ENCODE measurements around the gene SYF2.

SYF2 gene

DNA sequence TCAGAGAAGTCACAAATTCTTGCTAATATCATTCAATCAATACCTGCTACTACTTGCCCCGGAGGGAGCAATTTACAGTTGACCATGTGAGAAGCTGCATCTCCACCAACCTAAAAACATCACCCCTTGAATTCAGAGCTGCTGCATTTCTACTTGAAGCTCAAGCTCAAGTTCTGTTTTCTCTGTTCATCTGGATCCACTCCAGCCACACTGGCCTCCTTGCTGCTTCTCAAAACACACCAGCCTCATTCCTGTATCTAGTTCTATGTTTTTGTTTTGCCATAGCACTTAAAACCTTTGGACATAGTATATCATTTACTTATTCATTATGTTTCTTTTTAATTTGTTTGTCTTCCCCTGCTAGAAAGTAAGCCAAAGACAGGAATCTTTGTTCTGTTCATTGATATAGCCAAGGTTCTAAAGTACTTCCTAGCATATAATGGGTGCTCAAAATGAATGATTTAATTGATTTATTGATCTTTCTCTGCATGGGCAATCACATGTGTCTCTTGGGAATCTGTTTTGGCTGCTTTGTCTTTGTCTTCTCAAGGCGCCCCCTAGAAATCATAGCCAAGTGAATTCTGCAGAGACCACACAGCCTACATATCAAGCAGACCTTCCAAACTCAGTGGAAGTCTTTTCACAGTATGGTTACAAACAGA lies 23.6 kb downstream of the SYF2 start:
- DNase-seq (ENCODE audit: insufficient read length, low spot score) = no peak
- no peak for FAIRE-seq
- TF ChIP-seq PAX5 (IDR thresholded peaks at IDR 0.05; ENCODE audit: insufficient read depth, low read length, severe bottlenecking) (no peak), POU2F2 (IDR thresholded peaks at IDR 0.05; ENCODE audit: low read depth, low read length) (no peak), SPI1 (IDR thresholded peaks at IDR 0.05; ENCODE audit: low read depth, low read length) (no peak), TAF1 (IDR thresholded peaks at IDR 0.05; ENCODE audit: low read depth, low read length) (no peak), POLR2A (IDR thresholded peaks at IDR 0.05; ENCODE audit: low read depth, low read length) (no peak), POLR2AphosphoS5 (IDR thresholded peaks at IDR 0.05; ENCODE audit: low read depth, low read length) (no peak)

- TF ChIP-seq TAF1 (IDR thresholded peaks at IDR 0.05; ENCODE audit: low read depth, low read length) (no peak), SPI1 (IDR thresholded peaks at IDR 0.05; ENCODE audit: low read depth, low read length) (no peak), POLR2A (IDR thresholded peaks at IDR 0.05; ENCODE audit: low read depth, low read length) (no peak), POU2F2 (IDR thresholded peaks at IDR 0.05; ENCODE audit: low read depth, low read length) (no peak), PAX5 (IDR thresholded peaks at IDR 0.05; ENCODE audit: insufficient read depth, low read length, severe bottlenecking) (no peak), POLR2AphosphoS5 (IDR thresholded peaks at IDR 0.05; ENCODE audit: low read depth, low read length) (no peak)
- FAIRE-seq (no peak), DNase-seq (ENCODE audit: insufficient read length, low spot score) (no peak)
These were observed 24.2 kb downstream of the SYF2 start for GRCh38 chr1:25208092-25208491.

DNA sequence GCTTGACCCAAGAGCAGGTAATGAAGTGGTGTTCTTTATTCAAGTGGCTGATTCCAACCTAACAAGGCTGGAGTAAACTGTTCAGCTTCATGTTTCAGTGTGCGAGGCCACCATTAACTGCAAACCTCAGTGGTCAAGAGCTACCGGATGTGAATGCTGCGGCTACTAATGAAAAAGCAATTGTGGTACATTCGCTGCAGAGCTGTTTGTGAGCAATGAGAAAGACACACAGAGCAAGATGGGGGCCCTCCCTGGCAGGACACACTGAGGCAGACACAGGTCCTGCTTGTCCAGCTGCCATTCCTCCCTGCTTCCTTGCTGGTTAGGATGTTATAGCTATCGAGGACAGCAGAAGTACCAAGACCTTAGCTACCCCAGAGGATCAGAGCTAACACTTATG lies 26.1 kb downstream of the SYF2 start:
- no peak for FAIRE-seq
- TF ChIP-seq TAF1 (IDR thresholded peaks at IDR 0.05; ENCODE audit: low read depth, low read length) = no peak
- no peak for TF ChIP-seq PAX5 (IDR thresholded peaks at IDR 0.05; ENCODE audit: insufficient read depth, low read length, severe bottlenecking)
- no peak for TF ChIP-seq POLR2A (IDR thresholded peaks at IDR 0.05; ENCODE audit: low read depth, low read length)
- TF ChIP-seq POU2F2 (IDR thresholded peaks at IDR 0.05; ENCODE audit: low read depth, low read length) = no peak
- no peak for TF ChIP-seq POLR2AphosphoS5 (IDR thresholded peaks at IDR 0.05; ENCODE audit: low read depth, low read length)
- no peak for TF ChIP-seq SPI1 (IDR thresholded peaks at IDR 0.05; ENCODE audit: low read depth, low read length)
- no peak for DNase-seq (ENCODE audit: insufficient read length, low spot score)

GRCh38 chr1:25205786-25206185 lies 26.5 kb downstream of the SYF2 start:
- no peak for TF ChIP-seq PAX5 (IDR thresholded peaks at IDR 0.05; ENCODE audit: insufficient read depth, low read length, severe bottlenecking)
- TF ChIP-seq POU2F2 (IDR thresholded peaks at IDR 0.05; ENCODE audit: low read depth, low read length) = no peak
- no peak for TF ChIP-seq POLR2A (IDR thresholded peaks at IDR 0.05; ENCODE audit: low read depth, low read length)
- TF ChIP-seq POLR2AphosphoS5 (IDR thresholded peaks at IDR 0.05; ENCODE audit: low read depth, low read length) = no peak
- no peak for TF ChIP-seq TAF1 (IDR thresholded peaks at IDR 0.05; ENCODE audit: low read depth, low read length)
- TF ChIP-seq SPI1 (IDR thresholded peaks at IDR 0.05; ENCODE audit: low read depth, low read length) = no peak
- FAIRE-seq = no peak

DNA sequence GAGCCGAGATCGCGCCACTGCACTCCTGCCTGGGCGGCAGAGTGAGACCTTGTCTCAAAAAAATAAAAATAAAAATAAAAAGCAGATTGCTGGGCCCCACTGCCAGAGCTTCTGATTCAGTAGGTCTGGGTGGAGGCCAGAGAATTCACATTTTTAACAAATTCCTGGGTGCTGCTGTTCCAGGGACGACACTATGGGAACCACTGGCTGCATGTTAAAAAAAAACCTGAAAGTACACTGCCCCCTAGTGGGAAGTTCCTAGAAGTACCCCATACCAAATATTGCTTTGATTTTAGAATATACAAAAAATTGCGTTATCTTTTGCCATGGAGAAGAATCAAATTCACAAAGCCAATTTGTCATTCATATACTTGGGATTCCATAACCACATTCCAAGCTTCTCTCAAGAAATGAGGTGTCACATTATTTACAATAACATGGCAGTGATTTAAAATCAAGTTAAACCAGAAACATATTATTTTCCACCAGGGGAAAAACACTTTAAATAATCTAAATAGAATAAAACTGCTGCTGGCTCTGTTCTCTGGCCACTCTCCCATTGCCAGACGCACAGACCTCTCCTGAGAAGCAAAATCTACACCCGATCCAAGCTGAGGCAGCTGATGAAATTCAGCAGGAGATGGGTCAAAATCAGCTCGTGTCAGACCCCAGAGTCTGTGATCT lies 27.4 kb downstream of the SYF2 start:
- DNase-seq (ENCODE audit: insufficient read length, low spot score) (no peak), FAIRE-seq (no peak)
- TF ChIP-seq TAF1 (IDR thresholded peaks at IDR 0.05; ENCODE audit: low read depth, low read length) (no peak), PAX5 (IDR thresholded peaks at IDR 0.05; ENCODE audit: insufficient read depth, low read length, severe bottlenecking) (no peak)

More at GRCh38 chr1:25205786-25206185, 26.5 kb downstream of the SYF2 start:
- DNase-seq (ENCODE audit: insufficient read length, low spot score) = no peak

- TF ChIP-seq PAX5 (IDR thresholded peaks at IDR 0.05; ENCODE audit: insufficient read depth, low read length, severe bottlenecking) = no peak
- TF ChIP-seq POLR2AphosphoS5 (IDR thresholded peaks at IDR 0.05; ENCODE audit: low read depth, low read length) = no peak
- no peak for TF ChIP-seq POLR2A (IDR thresholded peaks at IDR 0.05; ENCODE audit: low read depth, low read length)
- TF ChIP-seq POU2F2 (IDR thresholded peaks at IDR 0.05; ENCODE audit: low read depth, low read length) = no peak
- TF ChIP-seq SPI1 (IDR thresholded peaks at IDR 0.05; ENCODE audit: low read depth, low read length) = no peak
- no peak for TF ChIP-seq TAF1 (IDR thresholded peaks at IDR 0.05; ENCODE audit: low read depth, low read length)
- FAIRE-seq (no peak), DNase-seq (ENCODE audit: insufficient read length, low spot score) (no peak)
These were observed 31.3 kb downstream of the SYF2 start for GRCh38 chr1:25201006-25201405.

- FAIRE-seq (no peak), DNase-seq (ENCODE audit: insufficient read length, low spot score) (no peak)
- TF ChIP-seq POU2F2 (IDR thresholded peaks at IDR 0.05; ENCODE audit: low read depth, low read length) (no peak), POLR2AphosphoS5 (IDR thresholded peaks at IDR 0.05; ENCODE audit: low read depth, low read length) (no peak), POLR2A (IDR thresholded peaks at IDR 0.05; ENCODE audit: low read depth, low read length) (no peak), SPI1 (IDR thresholded peaks at IDR 0.05; ENCODE audit: low read depth, low read length) (no peak), PAX5 (IDR thresholded peaks at IDR 0.05; ENCODE audit: insufficient read depth, low read length, severe bottlenecking) (no peak), TAF1 (IDR thresholded peaks at IDR 0.05; ENCODE audit: low read depth, low read length) (no peak)
These were observed 32.3 kb downstream of the SYF2 start for GRCh38 chr1:25199819-25200620.

- TF ChIP-seq SPI1 (IDR thresholded peaks at IDR 0.05; ENCODE audit: low read depth, low read length) (no peak), POLR2A (IDR thresholded peaks at IDR 0.05; ENCODE audit: low read depth, low read length) (no peak), TAF1 (IDR thresholded peaks at IDR 0.05; ENCODE audit: low read depth, low read length) (no peak), POLR2AphosphoS5 (IDR thresholded peaks at IDR 0.05; ENCODE audit: low read depth, low read length) (no peak), PAX5 (IDR thresholded peaks at IDR 0.05; ENCODE audit: insufficient read depth, low read length, severe bottlenecking) (no peak), POU2F2 (IDR thresholded peaks at IDR 0.05; ENCODE audit: low read depth, low read length) (no peak)
- peak; percentile 53 for DNase-seq (ENCODE audit: insufficient read length, low spot score)
- FAIRE-seq = peak; percentile 58
These were observed 33.5 kb downstream of the SYF2 start for GRCh38 chr1:25198663-25199252.
